Stimulated activated CD8-positive, alpha-beta memory T cell treated with anti-CD3 and anti-CD28 coated beads, Interleukin-2, amount 100 ng/mL, for 1 hour (primary cell): ENCODE measurements around the gene ARSG.
A peak's percentile ranks its signal among the peaks of the same experiment; 100 is the strongest.

Experiments
- DNase-seq, 2 donors: peaks; one replicate each; pipeline ENCODE4 v3.0.0-alpha.2; 2020; ENCODE audit warnings: low read depth in 2 of 2

ARSG gene

GRCh38 chr17:68428498-68429172 lies 137.3 kb downstream of the ARSG start:
- no peak for DNase-seq

GRCh38 chr17:68429881-68430280 lies 138.6 kb downstream of the ARSG start:
- no peak for DNase-seq

GRCh38 chr17:68431045-68431608 lies 139.8 kb downstream of the ARSG start:
- DNase-seq: no peak

- peak in 1 of 2 donors; percentile 18 for DNase-seq
Measured at GRCh38 chr17:68431661-68432071, 140.4 kb downstream of the ARSG start.

- no peak for DNase-seq
Measured at GRCh38 chr17:68432086-68432864, 141.0 kb downstream of the ARSG start.

GRCh38 chr17:68433211-68433610 lies 141.9 kb downstream of the ARSG start:
- DNase-seq: no peak

- DNase-seq: no peak
Measured at GRCh38 chr17:68433911-68434508, 142.7 kb downstream of the ARSG start.

- DNase-seq: no peak
Measured at GRCh38 chr17:68435361-68435760, 144.1 kb downstream of the ARSG start.

- DNase-seq: peak; percentile 70 to 78
Measured at GRCh38 chr17:68435876-68436842, 144.9 kb downstream of the ARSG start.

GRCh38 chr17:68437979-68438822 lies 146.9 kb downstream of the ARSG start:
- no peak for DNase-seq

- no peak for DNase-seq
Measured at GRCh38 chr17:68439656-68440290, 148.5 kb downstream of the ARSG start.

GRCh38 chr17:68440526-68440925 lies 149.2 kb downstream of the ARSG start:
- no peak for DNase-seq

GRCh38 chr17:68441070-68441770 lies 149.9 kb downstream of the ARSG start:
- DNase-seq: no peak

- no peak for DNase-seq
Measured at GRCh38 chr17:68443972-68444464, 152.7 kb downstream of the ARSG start.

GRCh38 chr17:68445671-68446070 lies 154.4 kb downstream of the ARSG start:
- no peak for DNase-seq

- DNase-seq: no peak
Measured at GRCh38 chr17:68446626-68447041, 155.3 kb downstream of the ARSG start.

- DNase-seq: no peak
Measured at GRCh38 chr17:68449021-68449739, 157.9 kb downstream of the ARSG start.

GRCh38 chr17:68450391-68450790 lies 159.1 kb downstream of the ARSG start:
- DNase-seq: no peak
